Heart left ventricle (tissue), 13 donors: Measurements from ENCODE around the gene FAM156B.
"Not testable (repeated sequence)": the region's sequence is repeated elsewhere in the genome, so short reads cannot be mapped to it uniquely, and the experiment has no call there.

Experiments
- POLR2A ChIP-seq, 2 donors: fragments of 450-650 bp; IDR thresholded peaks; one replicate each; pipeline ENCODE4 v1.6.1; 2017; ENCODE audit warnings: antibody characterized with exemption in 2 of 2, mild to moderate bottlenecking in 2 of 2, moderate library complexity in 2 of 2
- TF ChIP-seq, protein P1 (sequence below), 12 donors: fragments of 200-600 bp; sonication (generic) in 4 of 12; IDR thresholded peaks; one replicate each; pipeline versions ENCODE4 v1.5.0 to v1.8.0; 2018 to 2022; ENCODE audit warnings: antibody characterized with exemption in 12 of 12, mild to moderate bottlenecking in 5 of 12
- donor health status: ischemic (EF 13 %, LVEDD 7.1; RV severe dilation, severe dysfunction).
- donor health status: DM: no; HTN: yes; CAD: no.
- donor health status: DM: no; HTN: no; CAD: no.
- donor health status: ischemic (EF 25% LVEDD 6.9; RV normal size, moderate dysfunction).
- donor health status: ischemic (EF 25% LVEDD 5.7; RV mildly dilated, moderate dysfunction).
- donor health status: ischemic (EF 35%, LVEDD 5.7; RV mildly dilated, moderate dysfunction).
- donor health status: nonischemic (EF 11% LVEDD 7.7; RV severe dilation, severe dysfunction).
- donor health status: DM: yes; HTN: yes; CAD: no.
- donor health status: PGD.
- donor health status: ischemic (EF 29% LVEDD 5.4; RV normal size, mild dysfunction).
- donor health status: nonischemic (EF 23%, LVEDD 6.1; RV moderate dilation, normal function).

DNA sequence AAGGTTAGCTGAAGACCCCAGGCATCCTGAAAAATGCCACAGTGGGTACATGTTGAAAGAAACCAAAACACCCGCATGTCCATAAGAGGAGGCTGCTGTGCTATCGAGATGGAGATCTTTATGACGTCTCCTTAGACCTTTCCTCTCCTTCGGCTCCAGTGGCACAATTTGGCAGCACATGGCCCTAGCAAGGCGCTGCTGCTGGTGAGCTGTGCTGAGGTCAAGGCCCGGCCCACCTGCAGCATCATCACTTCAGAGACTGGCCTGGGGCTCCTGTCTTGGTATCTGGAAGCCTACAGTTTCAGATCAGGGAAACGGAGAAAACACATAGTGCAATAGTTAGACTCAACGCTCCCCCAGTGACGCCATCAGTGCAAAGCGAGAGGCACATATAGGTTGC lies 21.7 kb upstream of the FAM156B start:
- TF ChIP-seq POLR2A (IDR thresholded peaks at IDR 0.05), result not testable (repeated sequence)
- TF ChIP-seq, protein P1, sequence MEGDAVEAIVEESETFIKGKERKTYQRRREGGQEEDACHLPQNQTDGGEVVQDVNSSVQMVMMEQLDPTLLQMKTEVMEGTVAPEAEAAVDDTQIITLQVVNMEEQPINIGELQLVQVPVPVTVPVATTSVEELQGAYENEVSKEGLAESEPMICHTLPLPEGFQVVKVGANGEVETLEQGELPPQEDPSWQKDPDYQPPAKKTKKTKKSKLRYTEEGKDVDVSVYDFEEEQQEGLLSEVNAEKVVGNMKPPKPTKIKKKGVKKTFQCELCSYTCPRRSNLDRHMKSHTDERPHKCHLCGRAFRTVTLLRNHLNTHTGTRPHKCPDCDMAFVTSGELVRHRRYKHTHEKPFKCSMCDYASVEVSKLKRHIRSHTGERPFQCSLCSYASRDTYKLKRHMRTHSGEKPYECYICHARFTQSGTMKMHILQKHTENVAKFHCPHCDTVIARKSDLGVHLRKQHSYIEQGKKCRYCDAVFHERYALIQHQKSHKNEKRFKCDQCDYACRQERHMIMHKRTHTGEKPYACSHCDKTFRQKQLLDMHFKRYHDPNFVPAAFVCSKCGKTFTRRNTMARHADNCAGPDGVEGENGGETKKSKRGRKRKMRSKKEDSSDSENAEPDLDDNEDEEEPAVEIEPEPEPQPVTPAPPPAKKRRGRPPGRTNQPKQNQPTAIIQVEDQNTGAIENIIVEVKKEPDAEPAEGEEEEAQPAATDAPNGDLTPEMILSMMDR (IDR thresholded peaks at IDR 0.05), result not testable (repeated sequence)
